ENCODE results near the gene ZBTB45. TPM values are rescaled to one million over a fixed set of nuclear protein-coding genes. Genes with fewer than 3 reads are reported as not detected.
A peak's percentile ranks its signal among the peaks of the same experiment; 100 is the strongest.

ZBTB45 gene
- total RNA-seq, 4 donors from 2014 or later = 9.8 to 16.5 (median 12.6) TPM

GRCh38 chr19:58514564-58515022 is 5.0 kb downstream of the ZBTB45 start:
- peaks cover 0 to 42% (median 12%) of the 10 kb centered on the region in 3 donors for H3K36me3 ChIP-seq
- DNase-seq (ENCODE audit: low spot score in 2 of 2) = no peak
- no peak for TF ChIP-seq CTCF (IDR thresholded peaks at IDR 0.05)
- TF ChIP-seq EP300 (IDR thresholded peaks at IDR 0.05) = no peak
- no peak for TF ChIP-seq POLR2A (IDR thresholded peaks at IDR 0.05)
- peak overlapping the region in 2 of 4 donors; percentile 74 for H3K27ac ChIP-seq
- no peaks in the 10 kb centered on the region for H3K27me3 ChIP-seq
- H3K4me3 ChIP-seq = peak overlapping the region; percentile 17 to 50 (median 36)
- H3K9me3 ChIP-seq = no peaks in the 10 kb centered on the region
- peaks cover 3 to 56% (median 18%) of the 10 kb centered on the region in 4 donors for H3K4me1 ChIP-seq
- 73 to 90% methylated on average over 1 to 3 of the region's 3 CpGs for WGBS, 2 donors

DNA sequence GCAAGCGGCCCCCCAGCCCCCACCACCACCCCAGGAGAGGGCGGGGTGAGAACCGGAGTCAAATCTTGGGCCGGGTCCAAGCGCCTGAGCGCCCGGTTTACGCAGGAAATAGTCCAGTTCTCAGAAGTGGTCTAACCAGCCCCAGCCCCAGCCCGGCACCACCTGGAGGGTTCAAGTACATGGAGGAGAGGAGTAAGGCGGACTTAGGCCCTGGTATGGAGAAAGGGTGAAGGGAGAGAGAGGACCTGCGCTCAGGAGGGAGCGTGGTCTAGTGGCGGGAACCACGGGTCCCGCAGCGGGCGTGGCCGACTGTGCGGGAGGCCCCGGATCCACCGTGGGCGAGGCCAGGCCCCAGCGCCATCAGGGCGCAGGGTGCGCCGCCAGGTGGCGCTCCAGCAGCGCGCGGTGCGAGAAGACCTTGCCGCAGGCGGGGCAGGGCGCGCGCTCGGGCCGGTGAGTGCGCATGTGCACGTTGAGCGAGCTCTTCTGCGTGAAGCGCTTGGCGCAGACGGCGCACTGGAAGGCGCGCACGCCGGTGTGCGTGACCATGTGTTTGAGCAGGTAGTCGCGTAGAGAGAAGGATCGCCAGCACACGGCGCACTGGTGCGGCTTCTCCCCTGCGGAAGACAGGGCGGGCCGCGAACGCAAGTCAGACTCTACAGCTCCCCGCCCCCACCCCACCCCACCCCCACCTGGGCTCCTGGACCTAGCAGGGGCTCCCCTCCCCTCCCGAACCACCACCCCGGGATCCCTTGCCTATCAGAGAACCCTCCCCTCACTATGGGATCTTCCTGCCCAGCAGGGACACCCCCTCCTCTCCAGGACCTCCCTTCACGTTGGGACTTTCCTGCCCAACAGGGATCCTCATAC is 5.7 kb downstream of the ZBTB45 start:
- TF ChIP-seq EP300 (IDR thresholded peaks at IDR 0.05) (no peak), CTCF (IDR thresholded peaks at IDR 0.05) (peak; percentile 81 to 96 (median 91))
- Histone ChIP-seq H3K27me3 (no peaks in the 10 kb centered on the region), H3K36me3 (peaks cover 0 to 42% (median 12%) of the 10 kb centered on the region in 3 donors), H3K27ac (peak overlapping the region; percentile 8 to 74 (median 68)), H3K4me3 (peak overlapping the region; percentile 17 to 50 (median 36)), H3K4me1 (peaks cover 3 to 56% (median 18%) of the 10 kb centered on the region in 4 donors), H3K9me3 (no peaks in the 10 kb centered on the region)
- DNase-seq (ENCODE audit: low spot score in 2 of 2) = peak; percentile 54 to 64
- WGBS, 2 donors = 20 to 24% methylated on average over 62 to 65 of the region's 66 CpGs

DNA sequence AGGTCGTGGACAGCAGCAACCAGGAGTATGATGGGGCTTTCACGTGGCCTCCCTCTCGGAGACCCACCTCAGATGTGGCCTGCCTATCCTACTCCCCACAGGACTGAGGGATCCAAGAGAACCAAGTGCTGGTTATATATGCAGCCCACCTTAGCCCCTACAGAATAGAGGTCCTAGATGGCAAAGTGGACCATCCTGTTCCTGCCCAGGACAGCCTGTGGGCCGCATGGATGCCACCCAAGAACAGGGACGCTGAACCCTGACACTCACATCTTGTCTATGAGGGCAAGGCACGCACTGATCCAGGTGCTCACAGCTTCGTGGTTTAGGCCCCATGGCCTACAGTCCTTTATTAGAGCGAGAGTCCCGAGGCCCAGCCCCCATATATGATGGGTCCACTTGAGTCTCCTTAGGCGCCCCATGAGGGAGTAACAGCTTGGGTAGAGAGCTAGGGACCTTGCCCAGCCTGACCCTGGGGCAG is 6.4 kb downstream of the ZBTB45 start:
- Histone ChIP-seq H3K4me1 (peaks cover 3 to 49% (median 11%) of the 10 kb centered on the region in 4 donors), H3K4me3 (peak overlapping the region in 1 of 4 donors; percentile 46), H3K9me3 (no peaks in the 10 kb centered on the region), H3K27me3 (no peaks in the 10 kb centered on the region), H3K36me3 (peaks cover 0 to 42% (median 12%) of the 10 kb centered on the region in 3 donors), H3K27ac (peak overlapping the region in 3 of 4 donors; percentile 62 to 74 (median 74))
- no peak for DNase-seq (ENCODE audit: low spot score in 2 of 2)
- no peak for TF ChIP-seq CTCF (IDR thresholded peaks at IDR 0.05)
- TF ChIP-seq EP300 (IDR thresholded peaks at IDR 0.05) = no peak
- no peak for TF ChIP-seq POLR2A (IDR thresholded peaks at IDR 0.05)
- WGBS, 2 donors = 82 to 85% methylated on average over 10 of the region's 10 CpGs

GRCh38 chr19:58511353-58512208 is 8.0 kb downstream of the ZBTB45 start, which contains the start of gene SLC27A5:
TSS of gene SLC27A5 (minus strand) at chr19:58511992. CDS start at chr19:58511955, 37 bp downstream.
- no peaks in the 10 kb centered on the region for H3K27me3 ChIP-seq
- TF ChIP-seq POLR2A (IDR thresholded peaks at IDR 0.05) (no peak), EP300 (IDR thresholded peaks at IDR 0.05) (no peak), CTCF (IDR thresholded peaks at IDR 0.05) (no peak)
- no peak within 1 kb of the TSS for H3K27ac ChIP-seq
- H3K4me3 ChIP-seq = no peak within 1 kb of the TSS
- peaks cover 0 to 3% (median 0%) of the 10 kb centered on the region in 4 donors for H3K9me3 ChIP-seq
- WGBS, 2 donors = 68 to 85% methylated on average over 6 to 22 of the region's 25 CpGs
- DNase-seq (ENCODE audit: low spot score in 2 of 2) = no peak
- peaks cover 0 to 30% (median 7%) of the 10 kb centered on the region in 3 donors for H3K36me3 ChIP-seq
- peaks cover 0 to 33% (median 3%) of the 10 kb centered on the region in 4 donors for H3K4me1 ChIP-seq
